GM19035 (cell line): ENCODE measurements around the gene UBASH3A.

Experiments
- ATAC-seq: cut with Tn5 transposase; IDR thresholded peaks from one replicate; pipeline ENCODE4 v1.9.1; 2021; ENCODE audit not compliant: unreplicated experiment

Gene UBASH3A

DNA sequence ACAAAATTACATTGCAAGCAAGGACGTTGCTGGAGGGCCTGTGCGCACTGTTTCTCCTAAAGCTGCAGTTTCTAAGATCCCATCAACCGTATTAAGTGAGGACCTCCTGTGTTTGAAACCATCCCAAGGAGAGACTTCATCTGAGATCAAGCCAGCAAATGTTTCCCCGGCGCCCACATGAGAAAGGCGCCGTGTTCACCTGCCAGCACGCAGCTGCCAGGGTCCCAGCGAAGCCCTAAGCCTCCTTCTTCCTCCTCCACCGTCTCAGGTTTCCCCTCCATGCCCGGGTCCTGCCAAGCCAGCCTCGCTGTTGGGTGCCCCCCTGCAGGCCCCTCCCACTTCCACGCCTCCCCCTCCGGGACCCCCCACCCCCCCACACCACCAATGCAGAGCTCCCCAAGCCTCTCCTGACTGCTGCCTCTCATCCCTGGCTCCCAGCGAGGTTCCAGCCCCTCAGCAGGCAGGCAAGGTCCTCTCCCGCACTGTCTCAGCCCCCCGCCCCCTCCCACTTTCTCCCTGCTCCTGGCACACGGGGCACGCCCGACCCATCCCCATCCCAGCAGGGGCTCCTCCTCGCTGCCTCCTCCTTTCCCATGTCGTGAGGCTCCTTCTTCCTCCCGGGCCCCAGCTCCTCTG, 28.7 kb upstream of the UBASH3A start:
- no peak for ATAC-seq

DNA sequence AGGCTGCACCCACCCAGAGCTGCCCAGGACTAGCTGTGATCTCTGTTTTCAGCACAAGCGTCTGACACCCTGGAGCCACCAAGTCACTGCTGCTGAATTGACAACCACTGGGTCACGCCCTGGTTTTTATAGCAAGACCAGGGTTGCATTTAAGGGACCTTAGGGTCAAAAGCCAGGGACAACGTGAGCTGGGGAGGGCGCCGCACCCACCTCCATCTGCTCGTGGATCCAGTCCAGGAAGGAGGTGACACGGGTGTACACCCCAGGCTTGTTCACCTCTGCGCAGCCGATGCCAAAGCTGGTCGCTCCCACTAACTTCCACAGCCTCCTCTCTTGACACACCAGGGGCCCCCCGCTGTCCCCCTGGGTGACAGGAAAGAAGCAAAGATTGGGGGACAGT, 28.2 kb upstream of the UBASH3A start:
- ATAC-seq: no peak

DNA sequence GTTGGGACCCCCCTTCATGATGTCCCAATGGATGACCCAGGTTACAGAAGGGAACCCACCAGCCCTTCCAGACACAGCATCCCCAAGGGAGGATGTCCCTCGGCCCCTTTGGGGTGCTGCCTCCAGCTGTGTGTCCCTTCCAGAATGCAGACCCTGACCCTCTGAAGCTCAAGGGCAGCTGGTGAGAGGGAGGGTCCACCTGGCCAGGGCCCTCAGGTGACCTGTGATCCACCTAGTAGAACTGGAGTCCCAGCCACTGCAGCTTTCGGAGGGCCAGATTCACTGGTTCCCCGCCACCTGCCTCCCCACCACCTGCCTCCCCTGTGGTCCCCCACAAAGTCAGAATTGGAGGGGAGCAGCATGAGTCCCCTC, 27.8 kb upstream of the UBASH3A start:
- no peak for ATAC-seq

GRCh38 chr21:42376338-42376982, 27.2 kb upstream of the UBASH3A start:
- ATAC-seq: no peak

- ATAC-seq: no peak
Measured at GRCh38 chr21:42377211-42377950, 26.3 kb upstream of the UBASH3A start.

DNA sequence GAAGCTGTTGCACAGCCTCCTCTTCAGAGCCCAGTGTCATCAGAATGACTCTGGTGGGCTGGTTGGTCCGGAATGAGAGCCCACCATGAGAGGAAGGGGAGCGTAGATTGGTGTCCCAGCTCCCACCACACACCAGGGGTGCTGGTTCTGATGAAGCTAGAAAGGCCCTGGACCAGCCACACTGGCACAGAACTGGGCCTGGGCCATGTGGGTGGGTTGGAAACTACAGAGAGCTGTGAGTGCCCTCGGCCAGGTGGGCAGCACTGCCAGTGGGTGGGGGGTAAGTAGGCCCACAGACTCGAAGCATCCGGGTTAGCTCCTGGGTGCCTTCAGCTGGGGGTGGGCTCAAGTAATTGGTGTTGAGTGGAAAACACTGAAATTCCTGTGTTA, 25.8 kb upstream of the UBASH3A start:
- no peak for ATAC-seq

GRCh38 chr21:42378418-42378817, 25.3 kb upstream of the UBASH3A start:
- ATAC-seq: no peak

DNA sequence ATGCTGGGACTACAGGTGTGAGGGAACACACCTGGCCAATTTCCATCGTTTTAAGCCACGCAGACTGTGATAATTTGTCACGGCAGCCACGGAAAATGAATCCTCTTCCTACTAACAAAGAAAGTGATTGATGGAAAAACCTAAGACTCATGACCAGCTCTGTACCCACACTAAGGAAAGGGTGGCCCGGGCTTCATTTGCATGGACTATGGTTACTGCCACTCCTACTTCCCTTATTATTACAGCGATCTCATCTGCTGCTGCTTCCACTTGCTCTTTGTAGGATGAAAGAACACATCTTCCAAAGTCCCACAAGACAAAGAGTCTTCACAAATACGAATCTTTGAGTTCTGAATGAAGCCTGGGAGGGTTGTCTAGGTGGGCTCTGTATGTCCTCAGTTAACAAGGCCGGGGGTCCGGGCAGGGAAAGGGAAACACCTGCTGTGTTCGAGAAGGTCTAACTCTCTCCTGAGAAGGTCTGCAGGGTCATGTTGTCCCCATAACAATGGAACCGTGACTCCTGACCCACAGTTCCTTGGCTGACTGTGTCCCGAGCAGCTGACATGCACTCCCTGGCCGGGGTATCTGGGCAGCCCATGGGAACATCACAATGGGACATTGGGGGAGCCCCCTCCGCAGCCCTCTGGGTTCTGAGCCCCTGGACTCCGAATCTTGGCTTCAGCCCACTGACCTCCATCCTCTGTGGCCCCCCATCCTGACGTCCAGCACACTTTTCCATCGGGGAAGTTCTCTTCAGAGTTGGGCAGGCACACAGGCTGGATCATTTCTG, 24.1 kb upstream of the UBASH3A start:
- no peak for ATAC-seq

GRCh38 chr21:42381347-42381984, 22.2 kb upstream of the UBASH3A start:
- ATAC-seq: no peak

DNA sequence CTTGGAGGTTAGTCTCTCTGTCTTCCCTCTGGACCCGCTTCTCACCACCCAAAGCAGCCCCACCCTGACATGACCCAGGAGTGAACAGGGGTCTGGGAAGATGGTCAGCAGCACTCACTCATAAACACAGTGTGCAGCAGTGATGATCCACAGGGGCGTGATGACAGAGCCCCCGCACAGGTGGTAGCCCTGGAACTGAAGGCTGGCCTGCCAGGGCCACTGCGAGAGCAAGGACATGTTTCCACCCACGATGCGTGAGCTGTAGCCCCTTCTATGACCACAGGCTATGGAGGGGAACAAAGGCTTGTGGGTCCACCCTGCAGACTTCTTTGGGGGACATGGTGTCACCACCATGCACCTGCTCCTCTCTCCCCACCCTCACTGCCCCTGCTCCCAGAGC, 20.8 kb upstream of the UBASH3A start:
- no peak for ATAC-seq

DNA sequence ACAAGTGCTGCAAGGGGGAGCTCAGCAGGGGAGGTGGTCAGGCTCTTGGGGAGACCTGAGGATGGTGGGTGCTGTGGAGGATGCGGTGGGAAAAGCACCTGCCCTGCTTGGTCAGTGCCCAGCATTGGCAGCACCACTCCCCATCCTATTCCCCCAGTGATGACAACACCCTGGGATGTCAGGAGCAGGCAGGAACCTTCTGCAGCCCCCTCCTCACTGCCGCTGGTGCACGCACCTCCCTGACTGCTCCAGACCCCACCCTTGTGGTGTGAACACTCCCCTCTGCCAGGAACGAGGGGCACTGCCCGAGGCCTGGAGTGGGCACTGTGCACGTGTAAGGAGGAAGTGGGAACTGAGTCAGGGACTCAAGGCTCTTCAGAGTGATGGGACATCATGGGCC, 20.4 kb upstream of the UBASH3A start:
- ATAC-seq: no peak

DNA sequence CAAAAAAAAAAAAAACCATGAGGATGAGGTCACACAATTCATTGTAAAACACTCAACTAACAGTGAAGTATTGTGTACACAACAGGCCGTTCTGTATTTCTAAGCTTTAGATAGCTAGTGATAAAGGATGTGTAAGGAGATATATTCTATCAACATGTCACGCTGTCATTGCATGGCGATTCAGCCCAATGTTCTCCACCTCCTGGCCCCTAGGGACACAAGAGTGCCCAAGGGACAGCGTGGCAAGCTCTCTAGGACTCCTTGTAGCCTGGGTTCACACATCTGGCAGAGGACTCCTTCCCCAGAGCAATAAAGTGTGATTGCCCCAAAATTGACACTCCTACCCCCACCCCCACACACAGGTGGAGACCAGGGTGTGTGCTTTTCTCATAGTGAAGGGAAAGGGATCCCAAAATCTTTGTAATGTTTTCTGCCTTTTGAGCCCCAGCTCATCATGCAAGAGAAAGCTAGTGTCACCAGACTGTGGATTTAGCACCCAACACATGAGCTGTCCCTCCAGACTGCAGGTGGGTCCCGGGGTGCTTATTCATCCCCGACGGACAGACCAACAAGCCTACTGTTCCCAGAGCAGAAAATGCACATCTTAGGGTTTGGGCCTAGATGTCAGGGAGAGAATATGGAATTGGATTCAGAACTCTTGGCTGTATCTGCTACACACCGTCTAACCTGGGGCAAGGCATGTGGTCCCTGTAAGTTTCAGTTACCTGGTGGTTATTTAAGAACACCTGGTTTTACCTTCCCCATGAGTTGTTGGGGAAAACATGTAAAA, 19.4 kb upstream of the UBASH3A start:
- ATAC-seq: no peak

GRCh38 chr21:42384989-42385388, 18.7 kb upstream of the UBASH3A start:
- ATAC-seq: no peak

DNA sequence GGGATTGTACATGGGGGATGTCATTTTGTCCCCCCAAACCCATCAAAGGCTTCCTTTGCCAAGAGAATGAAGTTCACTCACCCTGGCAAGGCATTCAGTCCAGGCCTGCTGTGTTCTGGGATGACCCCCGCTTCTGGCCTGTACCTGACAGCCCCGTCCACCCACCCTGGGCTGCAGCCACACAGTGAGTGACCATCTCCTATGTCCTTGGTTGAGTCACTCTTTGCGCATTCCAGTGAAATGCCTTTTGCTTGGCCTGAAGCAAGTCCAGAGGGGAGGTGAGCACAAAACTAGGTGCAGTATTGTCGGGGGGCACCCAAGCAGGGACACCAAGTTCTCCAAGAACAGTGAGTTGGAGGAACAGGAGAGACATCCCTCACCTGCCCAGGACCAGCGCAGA, 18.1 kb upstream of the UBASH3A start:
- ATAC-seq: no peak

GRCh38 chr21:42386034-42386591, 17.6 kb upstream of the UBASH3A start:
- ATAC-seq: no peak

GRCh38 chr21:42387164-42387563, 16.5 kb upstream of the UBASH3A start:
- no peak for ATAC-seq

DNA sequence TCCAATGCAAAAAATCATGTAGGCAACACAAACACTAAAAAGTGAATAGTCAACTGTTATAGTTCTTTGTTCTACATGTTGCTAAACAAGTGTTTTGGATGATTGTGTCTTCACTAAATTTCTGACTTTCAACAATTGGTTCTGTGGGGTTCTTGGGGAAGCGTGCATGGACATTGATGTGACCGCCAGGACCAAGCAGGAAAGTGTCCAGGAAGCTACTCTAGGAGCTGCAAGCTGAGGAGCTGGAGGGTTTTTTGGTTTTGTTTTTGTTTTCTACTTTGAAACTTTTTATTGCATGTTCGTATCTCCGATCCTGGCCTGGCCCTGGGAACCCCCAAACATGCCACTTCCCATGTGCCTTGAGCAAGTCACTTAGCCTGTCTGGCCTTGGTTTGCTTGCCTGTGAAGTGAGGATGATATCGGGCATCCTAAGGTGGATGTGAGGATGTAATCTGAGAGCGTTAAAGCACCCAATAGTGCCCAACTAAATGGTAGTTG, 15.8 kb upstream of the UBASH3A start:
- ATAC-seq: no peak

- ATAC-seq: no peak
Measured at GRCh38 chr21:42388740-42389448, 14.8 kb upstream of the UBASH3A start.

DNA sequence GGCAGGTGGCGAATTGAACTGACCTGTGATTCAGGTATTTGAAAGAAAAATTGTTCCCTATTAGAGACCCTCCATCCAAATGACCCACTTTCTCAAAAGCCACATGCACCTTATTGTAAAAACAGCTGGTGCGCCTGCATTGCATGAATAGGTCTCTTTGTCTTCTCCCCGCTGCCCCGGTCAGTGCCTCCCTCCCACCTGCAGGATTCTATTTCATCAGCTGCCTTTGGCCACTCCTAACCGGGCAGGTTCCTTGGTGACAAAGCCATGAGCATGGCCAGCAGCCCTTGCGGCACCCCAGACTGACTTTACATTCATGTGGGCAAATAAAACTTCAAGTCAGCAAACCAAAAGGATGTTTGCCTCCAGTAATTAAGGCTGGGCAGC, 14.3 kb upstream of the UBASH3A start:
- no peak for ATAC-seq
